Measurements from ENCODE around the gene FNBP1.

The FNBP1 gene

DNA sequence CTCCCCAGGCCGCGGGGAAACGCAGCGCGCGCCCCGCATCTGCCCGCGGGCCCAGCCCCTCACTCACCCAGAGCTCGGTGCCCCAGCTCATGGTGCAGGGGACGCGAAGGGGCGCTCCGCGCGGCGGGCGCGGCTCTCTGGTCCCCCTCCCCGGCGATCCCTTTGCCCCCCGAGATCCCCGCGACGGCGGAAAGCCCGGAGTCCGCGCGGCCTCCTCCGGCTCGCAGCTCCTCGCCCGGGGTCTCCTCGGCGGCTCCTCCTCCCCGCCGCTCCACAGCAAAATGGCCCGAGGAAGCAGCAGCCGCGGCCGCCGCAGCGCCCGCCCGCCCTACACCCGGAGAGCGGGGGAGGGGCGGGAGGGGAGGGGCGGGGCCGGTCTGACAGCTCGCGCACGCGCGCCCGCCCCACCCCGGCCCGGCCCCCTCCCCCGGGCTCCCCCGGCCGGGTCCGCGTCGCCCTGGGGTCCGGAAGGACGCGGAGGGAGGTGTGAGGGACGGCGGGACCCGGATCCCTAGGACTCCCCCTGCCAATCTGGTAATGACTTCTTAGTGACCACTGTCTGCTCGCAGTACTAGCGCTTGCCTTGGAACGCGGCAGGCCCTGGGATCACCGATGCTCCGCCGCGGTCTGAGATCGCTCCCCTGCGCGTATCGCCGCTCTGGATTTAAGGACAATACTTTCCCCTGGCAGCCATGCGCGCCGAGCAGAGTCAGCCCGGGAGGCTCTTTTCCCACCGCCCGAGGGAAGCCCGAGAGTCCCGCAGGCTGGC lies at the start of gene FNBP1:
Gene FNBP1 (minus strand): TSS at position 305 of the 769 bp plus-strand sequence. CDS start 214 bp downstream, at position 91.
- Histone ChIP-seq H3K9ac (ENCODE audit: insufficient read length) (peak within 1 kb of the TSS; percentile 91), H3K36me3 (ENCODE audit: insufficient read depth, low read length) (no peaks in the 10 kb centered on the region), H3K9me3 (ENCODE audit: low read depth, low read length) (no peaks in the 10 kb centered on the region), H3K4me3 (peak within 1 kb of the TSS; percentile 94), H3K27ac (0 out of 2 replicates have a peak within 1 kb of the TSS, but pooled peaks have one; percentile 33)
- no peak for DNase-seq (ENCODE audit: low read depth, low spot score)
- TF ChIP-seq FOXP2 (optimal IDR thresholded peaks at IDR 0.05; ENCODE audit: control extremely low read depth, extremely low read length, insufficient read depth), result no peak
- TF ChIP-seq POLR2AphosphoS5 (IDR thresholded peaks at IDR 0.05; ENCODE audit: borderline replicate concordance, low read depth, low read length), result peak; percentile 71

DNA sequence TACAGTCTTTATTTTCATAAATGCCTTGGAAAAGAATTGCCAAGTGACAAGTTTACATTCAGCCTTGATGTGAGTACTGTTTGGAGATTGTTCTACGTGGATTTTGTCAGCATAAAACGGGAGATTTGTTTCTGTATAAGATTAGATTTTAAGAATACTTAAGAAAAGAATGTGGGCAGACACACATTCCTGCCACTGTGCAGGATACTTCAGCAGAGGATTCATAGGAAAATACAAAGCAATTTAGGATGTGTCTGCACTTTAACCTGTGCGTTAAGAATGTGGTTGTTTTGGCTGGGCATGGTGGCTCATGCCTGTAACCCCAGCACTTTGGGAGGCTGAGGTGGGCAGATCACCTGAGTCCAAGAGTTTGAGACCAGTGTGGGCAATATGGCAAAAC lies 47.9 kb upstream of the FNBP1 start:
- Histone ChIP-seq H3K9me3 (ENCODE audit: low read depth, low read length) (no peaks in the 10 kb centered on the region), H3K36me3 (ENCODE audit: insufficient read depth, low read length) (peaks cover 39% of the 10 kb centered on the region), H3K4me3 (no peak overlapping the region), H3K9ac (ENCODE audit: insufficient read length) (no peak overlapping the region), H3K27ac (peak overlapping the region; percentile 65; the same call in 1 of the 2 replicates)
- no peak for TF ChIP-seq POLR2AphosphoS5 (IDR thresholded peaks at IDR 0.05; ENCODE audit: borderline replicate concordance, low read depth, low read length)
- TF ChIP-seq EZH2 (IDR thresholded peaks at IDR 0.05), result no peak
- no peak for TF ChIP-seq FOXP2 (optimal IDR thresholded peaks at IDR 0.05; ENCODE audit: control extremely low read depth, extremely low read length, insufficient read depth)
- no peak for DNase-seq (ENCODE audit: low read depth, low spot score)

DNA sequence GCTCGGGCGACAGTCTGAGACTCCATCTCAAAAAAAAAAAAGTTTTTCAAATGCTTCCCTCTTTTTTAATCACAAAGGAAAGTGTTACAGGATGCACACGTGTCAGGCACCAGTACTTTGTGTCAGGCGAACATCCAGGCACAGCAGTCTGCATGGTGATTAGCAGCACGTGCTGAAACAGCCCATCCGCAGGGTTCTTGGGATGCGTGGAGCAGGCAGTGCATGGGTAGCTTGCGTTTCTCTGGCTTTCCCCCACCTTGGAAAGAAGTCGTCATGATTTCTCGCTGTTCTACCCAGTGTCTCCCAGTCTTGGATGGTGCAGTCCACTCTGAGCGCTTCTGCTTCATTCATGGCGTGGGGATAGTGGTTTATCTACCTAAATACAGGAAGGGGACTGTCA lies 46.2 kb upstream of the FNBP1 start:
- H3K27ac ChIP-seq, result no peak overlapping the region
- DNase-seq (ENCODE audit: low read depth, low spot score), result no peak
- no peak overlapping the region for H3K9ac ChIP-seq (ENCODE audit: insufficient read length)
- no peak for TF ChIP-seq EZH2 (IDR thresholded peaks at IDR 0.05)
- TF ChIP-seq FOXP2 (optimal IDR thresholded peaks at IDR 0.05; ENCODE audit: control extremely low read depth, extremely low read length, insufficient read depth), result no peak
- no peak for TF ChIP-seq POLR2AphosphoS5 (IDR thresholded peaks at IDR 0.05; ENCODE audit: borderline replicate concordance, low read depth, low read length)
- H3K4me3 ChIP-seq, result no peak overlapping the region
- no peaks in the 10 kb centered on the region for H3K9me3 ChIP-seq (ENCODE audit: low read depth, low read length)
- peaks cover 30% of the 10 kb centered on the region for H3K36me3 ChIP-seq (ENCODE audit: insufficient read depth, low read length)

DNA sequence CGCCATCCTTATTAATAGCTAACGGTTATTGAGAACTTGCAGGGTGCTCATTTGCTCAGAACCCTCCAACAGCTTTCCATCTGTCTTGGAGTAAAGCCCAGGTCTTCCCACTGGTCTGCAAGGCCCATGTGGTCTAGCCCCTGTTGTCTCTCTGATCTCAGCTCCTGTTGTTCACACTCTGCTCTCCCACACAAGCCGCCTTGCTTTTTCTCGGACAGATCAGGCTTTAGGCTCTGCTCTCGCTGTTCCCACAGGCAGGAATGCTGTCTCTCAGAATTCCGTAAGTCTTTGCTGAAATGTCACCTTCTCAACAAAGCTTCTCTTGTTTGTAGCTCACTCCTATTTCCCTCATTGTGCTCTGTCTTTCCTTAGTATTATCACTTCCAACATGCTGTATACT lies 45.1 kb upstream of the FNBP1 start:
- no peak for TF ChIP-seq EZH2 (IDR thresholded peaks at IDR 0.05)

DNA sequence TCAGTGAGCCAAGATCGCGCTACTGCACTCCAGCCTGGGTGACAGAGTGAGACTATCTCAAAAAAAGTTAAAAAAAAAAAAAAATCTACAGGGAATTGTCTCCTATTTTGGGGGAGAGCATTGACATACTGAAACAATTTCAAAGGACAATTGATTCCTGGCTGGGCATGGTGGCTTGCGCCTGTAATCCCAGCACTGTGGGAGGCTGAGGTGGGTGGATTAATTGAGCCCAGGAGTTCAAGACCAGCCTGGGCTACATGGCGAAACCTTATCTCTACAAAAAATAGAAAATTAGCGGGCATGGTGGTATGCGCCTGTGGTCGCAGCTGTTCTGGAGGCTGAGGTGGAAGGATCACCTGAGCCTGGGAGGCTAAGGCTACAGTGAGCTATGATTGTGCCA lies 41.3 kb upstream of the FNBP1 start:
- Histone ChIP-seq H3K4me3 (no peak overlapping the region), H3K9ac (ENCODE audit: insufficient read length) (no peak overlapping the region), H3K27ac (no peak overlapping the region), H3K9me3 (ENCODE audit: low read depth, low read length) (no peaks in the 10 kb centered on the region), H3K36me3 (ENCODE audit: insufficient read depth, low read length) (peaks cover 33% of the 10 kb centered on the region)
- TF ChIP-seq EZH2 (IDR thresholded peaks at IDR 0.05) (no peak), FOXP2 (optimal IDR thresholded peaks at IDR 0.05; ENCODE audit: control extremely low read depth, extremely low read length, insufficient read depth) (no peak), POLR2AphosphoS5 (IDR thresholded peaks at IDR 0.05; ENCODE audit: borderline replicate concordance, low read depth, low read length) (no peak)
- no peak for DNase-seq (ENCODE audit: low read depth, low spot score)

More for the DNA sequence above, 45.1 kb upstream of the FNBP1 start:
- H3K9ac ChIP-seq (ENCODE audit: insufficient read length), result peak overlapping the region; percentile 20
- no peak for DNase-seq (ENCODE audit: low read depth, low spot score)
- peaks cover 30% of the 10 kb centered on the region for H3K36me3 ChIP-seq (ENCODE audit: insufficient read depth, low read length)
- H3K4me3 ChIP-seq, result no peak overlapping the region
- H3K9me3 ChIP-seq (ENCODE audit: low read depth, low read length), result no peaks in the 10 kb centered on the region
- H3K27ac ChIP-seq, result peak overlapping the region; percentile 54

DNA sequence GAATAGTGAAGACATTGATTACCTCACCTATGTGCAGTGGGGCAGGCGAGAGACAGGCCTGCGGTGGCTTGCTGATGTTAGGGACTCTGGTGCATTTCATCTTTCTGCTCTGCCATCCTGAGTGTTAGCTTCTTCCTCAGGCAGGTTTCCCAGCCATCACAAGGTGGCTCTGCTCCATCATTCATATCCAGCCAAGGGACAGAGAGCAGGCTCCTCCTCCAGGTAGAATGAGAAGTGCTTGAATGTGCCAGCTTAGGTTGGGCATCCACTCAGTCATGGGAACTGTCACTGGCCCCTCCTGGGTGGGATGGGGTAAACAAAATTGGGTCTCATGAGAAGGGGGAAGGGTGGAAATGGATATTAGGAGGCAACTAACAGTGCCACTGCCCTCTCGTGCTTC lies 35.6 kb upstream of the FNBP1 start:
- no peak for DNase-seq (ENCODE audit: low read depth, low spot score)
- Histone ChIP-seq H3K36me3 (ENCODE audit: insufficient read depth, low read length) (peaks cover 50% of the 10 kb centered on the region), H3K9me3 (ENCODE audit: low read depth, low read length) (no peaks in the 10 kb centered on the region), H3K4me3 (no peak overlapping the region), H3K9ac (ENCODE audit: insufficient read length) (no peak overlapping the region), H3K27ac (no peak overlapping the region)
- no peak for TF ChIP-seq EZH2 (IDR thresholded peaks at IDR 0.05)
- no peak for TF ChIP-seq FOXP2 (optimal IDR thresholded peaks at IDR 0.05; ENCODE audit: control extremely low read depth, extremely low read length, insufficient read depth)
- TF ChIP-seq POLR2AphosphoS5 (IDR thresholded peaks at IDR 0.05; ENCODE audit: borderline replicate concordance, low read depth, low read length), result no peak

DNA sequence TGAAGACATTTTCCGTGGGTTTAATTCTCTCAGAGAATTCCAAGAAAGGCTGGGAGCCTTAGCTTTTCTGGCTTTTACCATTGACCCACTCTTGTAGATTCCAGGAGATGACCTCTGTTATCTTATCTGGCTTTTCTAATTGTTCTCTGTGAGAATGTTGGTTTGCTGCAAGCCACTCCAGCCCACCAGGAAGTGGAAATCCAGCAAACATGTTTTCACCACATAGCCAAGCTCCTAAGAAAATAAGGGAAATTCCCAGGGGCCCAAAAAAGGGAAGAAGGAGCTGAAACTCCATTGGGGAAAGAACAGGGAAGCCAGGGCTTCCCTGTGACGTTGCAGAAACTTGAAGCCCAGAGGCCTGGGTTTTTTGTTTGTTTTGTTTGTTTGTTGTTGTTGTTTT lies 30.4 kb upstream of the FNBP1 start:
- peaks cover 20% of the 10 kb centered on the region for H3K36me3 ChIP-seq (ENCODE audit: insufficient read depth, low read length)
- peak; percentile 60 for DNase-seq (ENCODE audit: low read depth, low spot score)
- no peaks in the 10 kb centered on the region for H3K9me3 ChIP-seq (ENCODE audit: low read depth, low read length)
- H3K27ac ChIP-seq, result peak overlapping the region; percentile 55
- TF ChIP-seq FOXP2 (optimal IDR thresholded peaks at IDR 0.05; ENCODE audit: control extremely low read depth, extremely low read length, insufficient read depth) (no peak), EZH2 (IDR thresholded peaks at IDR 0.05) (no peak), POLR2AphosphoS5 (IDR thresholded peaks at IDR 0.05; ENCODE audit: borderline replicate concordance, low read depth, low read length) (no peak)
- peak overlapping the region; percentile 1 for H3K4me3 ChIP-seq
- H3K9ac ChIP-seq (ENCODE audit: insufficient read length), result no peak overlapping the region

DNA sequence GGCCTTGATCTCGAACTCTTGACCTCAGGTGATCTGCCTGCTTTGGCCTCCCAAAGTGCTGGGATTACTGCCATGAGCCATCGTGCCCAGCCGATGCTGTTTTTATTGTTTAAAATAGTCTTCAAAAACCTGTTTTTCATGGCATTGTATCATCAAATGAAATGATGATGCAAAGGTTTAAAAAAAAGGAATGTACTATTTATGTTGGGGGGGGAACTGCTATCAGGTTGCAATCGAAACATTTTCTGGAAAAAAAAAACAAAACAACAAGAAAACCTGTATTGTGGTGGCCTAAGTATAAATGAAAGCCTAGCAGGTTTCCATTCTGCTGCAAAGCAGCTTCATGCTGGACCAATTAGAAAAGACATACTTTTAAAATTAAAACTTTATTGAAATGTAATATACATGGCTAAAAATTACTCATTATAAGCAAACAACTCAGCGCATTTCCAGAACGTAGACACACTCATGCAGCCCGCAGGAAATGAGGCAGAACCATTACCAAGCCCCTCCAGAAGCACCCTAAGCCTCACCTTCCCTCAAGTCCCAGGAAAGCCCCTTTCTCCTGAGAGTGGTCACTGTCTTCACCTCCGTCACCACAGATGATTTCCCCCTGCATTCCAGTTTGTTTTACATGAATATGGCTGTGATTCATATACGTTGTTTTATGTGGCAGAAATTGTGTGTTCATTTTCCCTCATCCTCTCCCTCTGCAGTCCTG lies 29.7 kb upstream of the FNBP1 start:
- no peak for TF ChIP-seq EZH2 (IDR thresholded peaks at IDR 0.05)
- no peak for TF ChIP-seq FOXP2 (optimal IDR thresholded peaks at IDR 0.05; ENCODE audit: control extremely low read depth, extremely low read length, insufficient read depth)
- no peak for TF ChIP-seq POLR2AphosphoS5 (IDR thresholded peaks at IDR 0.05; ENCODE audit: borderline replicate concordance, low read depth, low read length)
- Histone ChIP-seq H3K4me3 (peak overlapping the region; percentile 0; the same call in 1 of the 2 replicates), H3K36me3 (ENCODE audit: insufficient read depth, low read length) (peaks cover 17% of the 10 kb centered on the region), H3K9ac (ENCODE audit: insufficient read length) (peak overlapping the region; percentile 25), H3K9me3 (ENCODE audit: low read depth, low read length) (no peaks in the 10 kb centered on the region), H3K27ac (peak overlapping the region; percentile 55)
- no peak for DNase-seq (ENCODE audit: low read depth, low spot score)

Data from SK-N-MC (cell line).